SU-DHL-6 (cell line): ENCODE measurements around the gene DPYSL5.

Source experiments
- H2AFZ ChIP-seq: fragments of 200-600 bp; sonication (generic); 2 replicates; pipeline ENCODE4 v1.6.1; 2014; ENCODE audit warnings: low read depth, mild to moderate bottlenecking, moderate library complexity, mixed read lengths, antibody characterized with exemption, low read length; ENCODE audit not compliant: severe bottlenecking
- H3F3A ChIP-seq: fragments of 200-600 bp; shearing (Covaris generic); 2 replicates; pipeline ENCODE4 v1.6.0; 2016; ENCODE audit warnings: antibody characterized with exemption, mild to moderate bottlenecking; ENCODE audit not compliant: insufficient read depth
- H3K27ac ChIP-seq: fragments of 200-600 bp; sonication (generic); 2 replicates; pipeline ENCODE4 v1.5.1; 2016; ENCODE audit warnings: low read depth, mild to moderate bottlenecking, low read length, moderate library complexity, mixed read lengths
- H3K27me3 ChIP-seq: fragments of 200-600 bp; sonication (generic), shearing (Covaris generic); 2 replicates; pipeline ENCODE4 v1.6.0; 2014; ENCODE audit warnings: mild to moderate bottlenecking, low read length
- H3K36me3 ChIP-seq: fragments of 200-600 bp; sonication (generic); 2 replicates; pipeline ENCODE4 v1.6.1; 2014; ENCODE audit warnings: mild to moderate bottlenecking, low read length, mixed read lengths
- H3K4me2 ChIP-seq: fragments of 300-600, 200-600 bp; shearing (Covaris generic), sonication (generic); 2 replicates; pipeline ENCODE4 v1.6.0; 2014; ENCODE audit warnings: low read length, low read depth, mild to moderate bottlenecking; ENCODE audit not compliant: poor library complexity, severe bottlenecking
- H3K4me3 ChIP-seq: fragments of 200-600 bp; sonication (generic); 2 replicates; pipeline ENCODE4 v1.5.1; 2014; ENCODE audit warnings: antibody characterized with exemption, low read length, mild to moderate bottlenecking, mixed read lengths; ENCODE audit not compliant: insufficient read depth, poor library complexity, severe bottlenecking
- H3K79me2 ChIP-seq: fragments of 200-600 bp; sonication (generic); 2 replicates; pipeline ENCODE4 v1.6.1; 2014; ENCODE audit warnings: mild to moderate bottlenecking, low read length, moderate library complexity; ENCODE audit not compliant: insufficient read depth
- H3K9ac ChIP-seq: fragments of 200-600 bp; sonication (generic); 2 replicates; pipeline ENCODE4 v1.7.0; 2014; ENCODE audit warnings: mild to moderate bottlenecking, low read length
- H3K9me2 ChIP-seq: fragments of 200-600 bp; sonication (generic); replicated peaks from 2 replicates; pipeline ENCODE4 v1.6.1; 2014; ENCODE audit warnings: low read length; ENCODE audit not compliant: insufficient read depth
- H3K9me3 ChIP-seq: fragments of 200-600 bp; sonication (generic); 2 replicates; pipeline ENCODE4 v1.6.1; 2014; ENCODE audit warnings: low read length, mixed read lengths; ENCODE audit not compliant: insufficient read depth
- H4K20me1 ChIP-seq: fragments of 200-600 bp; sonication (generic); 2 replicates; pipeline ENCODE4 v1.6.1; 2014; ENCODE audit warnings: low read depth, mild to moderate bottlenecking, antibody characterized with exemption, low read length, moderate library complexity, mixed read lengths
- CTCF ChIP-seq: fragments of 200-600 bp; sonication (generic); IDR thresholded peaks from one replicate; pipeline ENCODE4 v1.5.1; 2017; ENCODE audit warnings: antibody characterized with exemption, mild to moderate bottlenecking, low read length, moderate library complexity; ENCODE audit not compliant: insufficient read depth, poor library complexity, severe bottlenecking
- EZH2phosphoT487 ChIP-seq: fragments of 200-600 bp; sonication (generic), shearing (Covaris generic); conservative IDR thresholded peaks from 2 replicates; pipeline ENCODE4 v1.6.1; 2018; ENCODE audit warnings: mild to moderate bottlenecking, antibody characterized with exemption, low read length, moderate library complexity, mixed read lengths

Gene DPYSL5

GRCh38 chr2:26838121-26838906 lies 9.6 kb upstream of the DPYSL5 start:
- Histone ChIP-seq H3K4me2 (no peak overlapping the region), H3K36me3 (no peaks in the 10 kb centered on the region), H3K27me3 (no peaks in the 10 kb centered on the region), H3K27ac (no peak overlapping the region), H3K9me3 (no peaks in the 10 kb centered on the region), H2AFZ (no peak overlapping the region), H3F3A (no peaks in the 10 kb centered on the region), H3K4me3 (no peak overlapping the region), H4K20me1 (no peaks in the 10 kb centered on the region), H3K79me2 (no peaks in the 10 kb centered on the region), H3K9me2 (no peaks in the 10 kb centered on the region), H3K9ac (no peak overlapping the region)
- no peak for TF ChIP-seq CTCF
- TF ChIP-seq EZH2phosphoT487: no peak

- H3K27me3 ChIP-seq: no peaks in the 10 kb centered on the region
- H3F3A ChIP-seq: no peaks in the 10 kb centered on the region
- H3K36me3 ChIP-seq: no peaks in the 10 kb centered on the region
- H3K9ac ChIP-seq: no peak overlapping the region
- no peaks in the 10 kb centered on the region for H4K20me1 ChIP-seq
- H3K9me3 ChIP-seq: no peaks in the 10 kb centered on the region
- H3K27ac ChIP-seq: no peak overlapping the region
- H3K4me3 ChIP-seq: no peak overlapping the region
- H3K4me2 ChIP-seq: no peak overlapping the region
- no peak overlapping the region for H2AFZ ChIP-seq
- H3K9me2 ChIP-seq: no peaks in the 10 kb centered on the region
- no peaks in the 10 kb centered on the region for H3K79me2 ChIP-seq
- TF ChIP-seq EZH2phosphoT487 (no peak), CTCF (no peak)
Observed at GRCh38 chr2:26840937-26841610, 6.9 kb upstream of the DPYSL5 start.

- Histone ChIP-seq H4K20me1 (no peaks in the 10 kb centered on the region), H3K27me3 (no peaks in the 10 kb centered on the region)
Observed at GRCh38 chr2:26843041-26843440, 4.9 kb upstream of the DPYSL5 start.

More at GRCh38 chr2:26843041-26843440, 4.9 kb upstream of the DPYSL5 start:
- Histone ChIP-seq H3K9me3 (no peaks in the 10 kb centered on the region), H3K27ac (no peak overlapping the region), H3K36me3 (no peaks in the 10 kb centered on the region), H3K9ac (no peak overlapping the region), H3K9me2 (no peaks in the 10 kb centered on the region), H2AFZ (no peak overlapping the region), H3F3A (no peaks in the 10 kb centered on the region), H3K4me2 (no peak overlapping the region), H3K79me2 (no peaks in the 10 kb centered on the region), H3K4me3 (no peak overlapping the region)
- TF ChIP-seq EZH2phosphoT487 (no peak), CTCF (no peak)
